ENCODE results near the gene ITPRID2.
A peak's percentile ranks its signal among the peaks of the same experiment; 100 is the strongest.

ITPRID2 gene

GRCh38 chr2:181891258-181891965 lies at the start of gene ITPRID2:
Gene ITPRID2 (plus strand): TSS chr2:181891730. CDS start chr2:181892067, 337 bp downstream.
- peak; percentile 49 for DNase-seq

- no peak for DNase-seq
Measured at GRCh38 chr2:181844551-181845290, 46.8 kb upstream of the ITPRID2 start.

GRCh38 chr2:181846399-181847197 lies 44.9 kb upstream of the ITPRID2 start:
- no peak for DNase-seq

- DNase-seq, result no peak
Measured at GRCh38 chr2:181847198-181847556, 44.4 kb upstream of the ITPRID2 start.

GRCh38 chr2:181847702-181848101 lies 43.8 kb upstream of the ITPRID2 start:
- DNase-seq, result no peak

- DNase-seq, result no peak
Measured at GRCh38 chr2:181848261-181848886, 43.2 kb upstream of the ITPRID2 start.

GRCh38 chr2:181849601-181850000 lies 41.9 kb upstream of the ITPRID2 start:
- no peak for DNase-seq

- DNase-seq, result no peak
Measured at GRCh38 chr2:181850936-181851560, 40.5 kb upstream of the ITPRID2 start.

- DNase-seq, result no peak
Measured at GRCh38 chr2:181851726-181852125, 39.8 kb upstream of the ITPRID2 start.

GRCh38 chr2:181853696-181854095 lies 37.8 kb upstream of the ITPRID2 start:
- DNase-seq, result no peak

GRCh38 chr2:181857483-181857882 lies 34.0 kb upstream of the ITPRID2 start:
- DNase-seq, result no peak

GRCh38 chr2:181858600-181858999 lies 32.9 kb upstream of the ITPRID2 start:
- DNase-seq, result no peak

- no peak for DNase-seq
Measured at GRCh38 chr2:181859123-181859522, 32.4 kb upstream of the ITPRID2 start.

- no peak for DNase-seq
Measured at GRCh38 chr2:181859803-181860202, 31.7 kb upstream of the ITPRID2 start.

- no peak for DNase-seq
Measured at GRCh38 chr2:181861379-181861778, 30.2 kb upstream of the ITPRID2 start.

GRCh38 chr2:181862583-181863281 lies 28.8 kb upstream of the ITPRID2 start:
- DNase-seq, result no peak

GRCh38 chr2:181872178-181872577 lies 19.4 kb upstream of the ITPRID2 start:
- no peak for DNase-seq

- no peak for DNase-seq
Measured at GRCh38 chr2:181876614-181877063, 14.9 kb upstream of the ITPRID2 start.

GRCh38 chr2:181877181-181877664 lies 14.3 kb upstream of the ITPRID2 start:
- DNase-seq, result no peak

GRCh38 chr2:181878448-181878847 lies 13.1 kb upstream of the ITPRID2 start:
- no peak for DNase-seq

GRCh38 chr2:181879295-181879694 lies 12.2 kb upstream of the ITPRID2 start:
- no peak for DNase-seq

Data from activated gamma-delta T cell treated with Interleukin-2 at 50 U/mL for 16 hours (primary cell).